ENCODE data around the gene BRD3.
A peak's percentile ranks its signal among the peaks of the same experiment; 100 is the strongest.

Gene BRD3

GRCh38 chr9:134066526-134066912, 1.3 kb downstream of the BRD3 start:
- DNase-seq = no peak

- DNase-seq = no peak
Observed at GRCh38 chr9:134065612-134066419, 2.0 kb downstream of the BRD3 start.

- no peak for DNase-seq
Observed at GRCh38 chr9:134064711-134065110, 3.1 kb downstream of the BRD3 start.

GRCh38 chr9:134063571-134064450, 4.0 kb downstream of the BRD3 start:
- no peak for DNase-seq

GRCh38 chr9:134063088-134063570, 4.7 kb downstream of the BRD3 start:
- no peak for DNase-seq

- DNase-seq = no peak
Observed at GRCh38 chr9:134062461-134063087, 5.3 kb downstream of the BRD3 start.

- DNase-seq = peak; percentile 64
Observed at GRCh38 chr9:134061688-134062371, 6.0 kb downstream of the BRD3 start.

GRCh38 chr9:134061019-134061687, 6.7 kb downstream of the BRD3 start:
- DNase-seq = no peak

GRCh38 chr9:134060546-134060945, 7.3 kb downstream of the BRD3 start:
- DNase-seq = no peak

- DNase-seq = no peak
Observed at GRCh38 chr9:134059661-134060395, 8.0 kb downstream of the BRD3 start.

GRCh38 chr9:134059188-134059641, 8.6 kb downstream of the BRD3 start:
- no peak for DNase-seq

GRCh38 chr9:134058716-134059115, 9.1 kb downstream of the BRD3 start:
- peak; percentile 29 for DNase-seq

- DNase-seq = no peak
Observed at GRCh38 chr9:134057751-134058701, 9.8 kb downstream of the BRD3 start.

GRCh38 chr9:134057307-134057657, 10.5 kb downstream of the BRD3 start:
- DNase-seq = no peak

GRCh38 chr9:134056483-134057306, 11.1 kb downstream of the BRD3 start:
- no peak for DNase-seq

GRCh38 chr9:134055981-134056461, 11.8 kb downstream of the BRD3 start:
- DNase-seq = peak; percentile 85

- DNase-seq = no peak
Observed at GRCh38 chr9:134054891-134055811, 12.7 kb downstream of the BRD3 start.
